ENCODE results near the gene OTUB1. TPM values are rescaled to one million over a fixed set of nuclear protein-coding genes. Genes with fewer than 3 reads are reported as not detected.

The OTUB1 gene
- total and polyA plus RNA-seq, 9 of the 15 experiments (the other 6 are each of a cell fraction or from before 2014, with no cell fraction given), result 29.5 to 134 (median 66.1) TPM

GRCh38 chr11:63974259-63975143 lies 11.7 kb upstream of the OTUB1 start, which contains the start of gene COX8A (continued):
- TF ChIP-seq NR2C1 (IDR thresholded peaks at IDR 0.05) (peak; percentile 68; the same call in 1 of the 2 replicates), NR2C1 (tag; IDR thresholded peaks at IDR 0.05) (peak; percentile 70), ETV1 (tag; conservative IDR thresholded peaks at IDR 0.05; ENCODE audit: low read depth) (peak; percentile 91), ILF3 (IDR thresholded peaks at IDR 0.05; ENCODE audit: borderline replicate concordance) (no peak), PATZ1 (CRISPR knock-in tag; IDR thresholded peaks at IDR 0.05; ENCODE audit: borderline replicate concordance) (no peak), RFX5 (IDR thresholded peaks at IDR 0.05; ENCODE audit: low read depth, low read length) (no peak), STAG1 (CRISPR knock-in tag; IDR thresholded peaks at IDR 0.05; ENCODE audit: borderline replicate concordance) (no peak), BDP1 (IDR thresholded peaks at IDR 0.05; ENCODE audit: insufficient read depth, insufficient read length) (no peak), ZC3H8 (IDR thresholded peaks at IDR 0.05) (no peak), ZNF165 (CRISPR knock-in tag; IDR thresholded peaks at IDR 0.05; ENCODE audit: borderline replicate concordance) (no peak; the same call in 1 of the 2 replicates), BRF1 (IDR thresholded peaks at IDR 0.05; ENCODE audit: borderline replicate concordance, extremely low read depth, insufficient read length) (no peak), ZNF639 (CRISPR knock-in tag; conservative IDR thresholded peaks at IDR 0.05 in 1 of 2, IDR thresholded peaks at IDR 0.05 in 1 of 2) (peak in 1 of 2 experiments; percentile 66; a peak in 1 of 4 replicates), BRF2 (IDR thresholded peaks at IDR 0.05; ENCODE audit: borderline replicate concordance, insufficient read depth, insufficient read length) (no peak), BRCA1 (IDR thresholded peaks at IDR 0.05) (no peak), BRCA1 (CRISPR knock-in tag; IDR thresholded peaks at IDR 0.05) (no peak), NRF1 (conservative IDR thresholded peaks at IDR 0.05 in 1 of 2, IDR thresholded peaks at IDR 0.05 in 1 of 2) (peak; percentile 78 to 81), CREB5 (CRISPR knock-in tag; IDR thresholded peaks at IDR 0.05) (no peak), GABPB1 (CRISPR knock-in tag; IDR thresholded peaks at IDR 0.05) (peak; percentile 98), PHB2 (IDR thresholded peaks at IDR 0.05; ENCODE audit: low read depth) (no peak), CBX3 (IDR thresholded peaks at IDR 0.05; ENCODE audit: borderline replicate concordance in 1 of 2, low read length in 2 of 2) (peak in 1 of 2 experiments; percentile 69; a peak in 1 of 3 replicates), NFE2 (IDR thresholded peaks at IDR 0.05; ENCODE audit: low read depth) (no peak)

Data from K562 (cell line).